ENCODE measurements around the gene CA5A.

CA5A gene

GRCh38 chr16:87954826-87955225, 18.5 kb upstream of the CA5A start:
- TF ChIP-seq CTCF (IDR thresholded peaks at IDR 0.05; ENCODE audit: low read depth, low read length): no peak
- Histone ChIP-seq H3K4me1 (peaks cover 8% of the 10 kb centered on the region; the same call in 1 of the 2 replicates), H3K9me3 (no peaks in the 10 kb centered on the region), H3K36me3 (peaks cover 4% of the 10 kb centered on the region), H3K27me3 (no peaks in the 10 kb centered on the region), H3K4me3 (ENCODE audit: low read depth, low read length) (no peak overlapping the region)
- DNase-seq: no peak

- Histone ChIP-seq H3K4me1 (peaks cover 8% of the 10 kb centered on the region; the same call in 1 of the 2 replicates), H3K36me3 (peaks cover 4% of the 10 kb centered on the region), H3K4me3 (ENCODE audit: low read depth, low read length) (no peak overlapping the region), H3K27me3 (no peaks in the 10 kb centered on the region), H3K9me3 (no peaks in the 10 kb centered on the region)
- no peak for DNase-seq
- no peak for TF ChIP-seq CTCF (IDR thresholded peaks at IDR 0.05; ENCODE audit: low read depth, low read length)
These were observed 18.0 kb upstream of the CA5A start for GRCh38 chr16:87954361-87954760.

- H3K27me3 ChIP-seq: no peaks in the 10 kb centered on the region
- peaks cover 8% of the 10 kb centered on the region; the same call in 1 of the 2 replicates for H3K4me1 ChIP-seq
- no peak overlapping the region for H3K4me3 ChIP-seq (ENCODE audit: low read depth, low read length)
- DNase-seq: no peak
- no peaks in the 10 kb centered on the region for H3K9me3 ChIP-seq
- TF ChIP-seq CTCF (IDR thresholded peaks at IDR 0.05; ENCODE audit: low read depth, low read length): no peak
- H3K36me3 ChIP-seq: peaks cover 4% of the 10 kb centered on the region
These were observed 17.2 kb upstream of the CA5A start for GRCh38 chr16:87953308-87954215.

GRCh38 chr16:87952751-87953150, 16.4 kb upstream of the CA5A start:
- Histone ChIP-seq H3K27me3 (no peaks in the 10 kb centered on the region), H3K4me3 (ENCODE audit: low read depth, low read length) (peak overlapping the region; percentile 74), H3K9me3 (no peaks in the 10 kb centered on the region), H3K36me3 (peaks cover 4% of the 10 kb centered on the region), H3K4me1 (peaks cover 8% of the 10 kb centered on the region; the same call in 1 of the 2 replicates)
- no peak for DNase-seq
- no peak for TF ChIP-seq CTCF (IDR thresholded peaks at IDR 0.05; ENCODE audit: low read depth, low read length)

- H3K36me3 ChIP-seq: peaks cover 4% of the 10 kb centered on the region
These were observed 15.5 kb upstream of the CA5A start for GRCh38 chr16:87951552-87952538.

More at GRCh38 chr16:87951552-87952538, 15.5 kb upstream of the CA5A start:
- Histone ChIP-seq H3K9me3 (no peaks in the 10 kb centered on the region), H3K27me3 (no peaks in the 10 kb centered on the region), H3K4me1 (peaks cover 8% of the 10 kb centered on the region; the same call in 1 of the 2 replicates), H3K4me3 (ENCODE audit: low read depth, low read length) (peak overlapping the region; percentile 74)
- no peak for DNase-seq
- TF ChIP-seq CTCF (IDR thresholded peaks at IDR 0.05; ENCODE audit: low read depth, low read length): no peak

Data from BE2C (cell line).